HepG2 (cell line): Measurements from ENCODE around the gene DUS1L. TPM values are rescaled to one million over a fixed set of nuclear protein-coding genes. Genes with fewer than 3 reads are reported as not detected.

Experiments used
- CCAR2 ChIP-seq: fragments of 200-400 bp; formaldehyde crosslinking; optimal IDR thresholded peaks from 2 replicates; pipeline ENCODE3; 2018; ENCODE audit warnings: low read depth, mild to moderate bottlenecking, low read length, moderate library complexity
- DNMT3B ChIP-seq: conservative IDR thresholded peaks from 2 replicates; pipeline ENCODE4 v1.6.1; 2016; ENCODE audit warnings: missing biosample characterization, control low read depth
- ELF1 ChIP-seq: sonication (generic); formaldehyde crosslinking; IDR thresholded peaks from 2 replicates; pipeline ENCODE4 v1.4.0; 2020; ENCODE audit warnings: missing genetic modification reagents
- KAT8 ChIP-seq: IDR thresholded peaks from 2 replicates; pipeline ENCODE4 v1.6.1; 2016; ENCODE audit warnings: missing genetic modification reagents, missing compliant biosample characterization
- PCBP2 ChIP-seq: fragments of 200-400 bp; formaldehyde crosslinking; optimal IDR thresholded peaks from 2 replicates; pipeline ENCODE3; 2018; ENCODE audit warnings: low read length, low read depth; ENCODE audit not compliant: poor library complexity, severe bottlenecking
- POGZ ChIP-seq: sonication (generic); formaldehyde crosslinking; IDR thresholded peaks from 2 replicates; pipeline ENCODE4 v1.4.0; 2020; ENCODE audit warnings: mild to moderate bottlenecking, missing genetic modification reagents
- RAD21 ChIP-seq: fragments of 450-650 bp; formaldehyde crosslinking; IDR thresholded peaks from 2 replicates; pipeline ENCODE4 v1.5.0; 2020; ENCODE audit warnings: mild to moderate bottlenecking
- SALL2 ChIP-seq: sonication (generic); formaldehyde crosslinking; IDR thresholded peaks from 2 replicates; pipeline ENCODE4 v1.8.1; 2023; ENCODE audit warnings: mild to moderate bottlenecking, missing genetic modification reagents, inconsistent platforms
- SOX13 ChIP-seq, 3 experiments: fragments of 450-650 bp in 1 of 3; sonication (generic) in 1 of 3; formaldehyde crosslinking in 1 of 3; IDR thresholded peaks in 2 of 3; conservative IDR thresholded peaks in 1 of 3; 2 replicates each; pipeline versions ENCODE4 v1.5.0 to v1.6.1; 2016 to 2020; ENCODE audit warnings: antibody characterized with exemption in 1 of 3, mild to moderate bottlenecking in 1 of 3, missing compliant biosample characterization in 1 of 3, missing genetic modification reagents in 1 of 3, moderate library complexity in 1 of 3
- SRSF9 ChIP-seq: fragments of 200-400 bp; formaldehyde crosslinking; IDR thresholded peaks from 2 replicates; pipeline ENCODE4 v1.6.1; 2018; ENCODE audit warnings: borderline replicate concordance, mild to moderate bottlenecking, low read depth, low read length; ENCODE audit not compliant: insufficient read depth, poor library complexity, severe bottlenecking
- TBX2 ChIP-seq: sonication (generic); formaldehyde crosslinking; IDR thresholded peaks from 2 replicates; pipeline ENCODE4 v1.5.0; 2020; ENCODE audit warnings: missing genetic modification reagents, mild to moderate bottlenecking, borderline replicate concordance
- TP53 ChIP-seq: sonication (generic); formaldehyde crosslinking; conservative IDR thresholded peaks from 2 replicates; pipeline ENCODE4 v1.4.0; 2020; ENCODE audit warnings: missing genetic modification reagents
- XRCC5 ChIP-seq: fragments of 200-400 bp; formaldehyde crosslinking; optimal IDR thresholded peaks from 2 replicates; pipeline ENCODE3; 2017; ENCODE audit warnings: mild to moderate bottlenecking, low read length
- ZFAT ChIP-seq: sonication (generic); formaldehyde crosslinking; conservative IDR thresholded peaks from 2 replicates; pipeline ENCODE4 v1.8.1; 2023; ENCODE audit warnings: missing genetic modification reagents, inconsistent platforms
- ZIK1 ChIP-seq: sonication (generic); formaldehyde crosslinking; IDR thresholded peaks from 2 replicates; pipeline ENCODE4 v1.5.0; 2020; ENCODE audit warnings: mild to moderate bottlenecking, low read depth, missing genetic modification reagents, borderline replicate concordance
- ZNF234 ChIP-seq: sonication (generic); formaldehyde crosslinking; conservative IDR thresholded peaks from 2 replicates; pipeline ENCODE4 v1.5.1; 2020; ENCODE audit warnings: mild to moderate bottlenecking, missing genetic modification reagents
- ZNF383 ChIP-seq: sonication (generic); formaldehyde crosslinking; IDR thresholded peaks from 2 replicates; pipeline ENCODE4 v1.4.0; 2020; ENCODE audit warnings: missing genetic modification reagents, mild to moderate bottlenecking, borderline replicate concordance
- ZNF570 ChIP-seq: sonication (generic); formaldehyde crosslinking; IDR thresholded peaks from 2 replicates; pipeline ENCODE4 v1.4.0; 2020; ENCODE audit warnings: mild to moderate bottlenecking, missing genetic modification reagents, borderline replicate concordance
- ZNF670 ChIP-seq: sonication (generic); formaldehyde crosslinking; IDR thresholded peaks from 2 replicates; pipeline ENCODE4 v1.8.0; 2022; ENCODE audit warnings: mild to moderate bottlenecking, missing genetic modification reagents, borderline replicate concordance
- ZNF710 ChIP-seq: sonication (generic); formaldehyde crosslinking; IDR thresholded peaks from 2 replicates; pipeline ENCODE4 v1.5.0; 2020; ENCODE audit warnings: mild to moderate bottlenecking, missing genetic modification reagents, borderline replicate concordance
- polyA plus RNA-seq, 8 experiments: library from polyadenylated mRNA; depleted of rRNA in 3 of 8; stranded (reverse) in 7 of 8; unstranded in 1 of 8; fragments of >200 nt; fragmentation: Illumina TruSeq in 4 of 8; extraction: Trizol in 4 of 8; gene quantifications; 2 replicates each; pipeline versions ENCODE4 v1.2.1 to v1.2.3, GENCODE V29; 2011 to 2016; ENCODE audit warnings: low read depth in 4 of 8, missing spikeins in 1 of 8, mixed read lengths in 1 of 8; ENCODE audit not compliant: insufficient read depth in 1 of 8
- total RNA-seq, 5 experiments: library from RNA; depleted of rRNA; stranded (reverse); fragments of >200 nt; fragmentation: Illumina TruSeq; extraction: Trizol; gene quantifications; 2 replicates each; pipeline ENCODE4 v1.2.3, GENCODE V29; 2016; ENCODE audit warnings: low read depth in 1 of 5
- TF ChIP-seq, protein P1 (sequence below): IDR thresholded peaks from 2 replicates; pipeline ENCODE4 v1.6.1; 2016; ENCODE audit warnings: missing compliant biosample characterization, missing genetic modification reagents, borderline replicate concordance
- TF ChIP-seq, protein P2 (sequence below): sonication (generic); formaldehyde crosslinking; IDR thresholded peaks from 2 replicates; pipeline ENCODE4; 2020; ENCODE audit warnings: missing genetic modification reagents, mild to moderate bottlenecking, borderline replicate concordance

DUS1L gene
- total and polyA plus RNA-seq, 2 of the 13 experiments (the other 11 are each of a cell fraction or from before 2014, with no cell fraction given) = 81.0 to 109 TPM

GRCh38 chr17:82103553-82104451, 38.2 kb upstream of the DUS1L start (continued):
- TF ChIP-seq ZFAT = no peak
- no peak for TF ChIP-seq SOX13 (IDR thresholded peaks at IDR 0.05)
- peak in 1 of 2 experiments; percentile 88; a peak in 2 of 4 replicates for TF ChIP-seq SOX13 (CRISPR knock-in tag; conservative IDR thresholded peaks at IDR 0.05 in 1 of 2, IDR thresholded peaks at IDR 0.05 in 1 of 2)
- TF ChIP-seq ZIK1 (CRISPR knock-in tag) = peak; percentile 56; the same call in 1 of the 2 replicates
- TF ChIP-seq RAD21 (CRISPR knock-in tag) = no peak
- peak; percentile 87; the same call in 1 of the 2 replicates for TF ChIP-seq SALL2 (CRISPR knock-in tag)
- TF ChIP-seq DNMT3B (CRISPR knock-in tag) = no peak
- TF ChIP-seq ZNF383 (CRISPR knock-in tag) = no peak
- peak; percentile 99 for TF ChIP-seq TBX2 (CRISPR knock-in tag)
- no peak for TF ChIP-seq ZNF234 (CRISPR knock-in tag)
- TF ChIP-seq, protein P1, sequence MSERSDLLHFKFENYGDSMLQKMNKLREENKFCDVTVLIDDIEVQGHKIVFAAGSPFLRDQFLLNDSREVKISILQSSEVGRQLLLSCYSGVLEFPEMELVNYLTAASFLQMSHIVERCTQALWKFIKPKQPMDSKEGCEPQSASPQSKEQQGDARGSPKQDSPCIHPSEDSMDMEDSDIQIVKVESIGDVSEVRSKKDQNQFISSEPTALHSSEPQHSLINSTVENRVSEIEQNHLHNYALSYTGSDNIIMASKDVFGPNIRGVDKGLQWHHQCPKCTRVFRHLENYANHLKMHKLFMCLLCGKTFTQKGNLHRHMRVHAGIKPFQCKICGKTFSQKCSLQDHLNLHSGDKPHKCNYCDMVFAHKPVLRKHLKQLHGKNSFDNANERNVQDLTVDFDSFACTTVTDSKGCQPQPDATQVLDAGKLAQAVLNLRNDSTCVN = peak; percentile 93; the same call in 1 of the 2 replicates
- TF ChIP-seq KAT8 = peak; percentile 66; the same call in 1 of the 2 replicates
- TF ChIP-seq ZNF710 (CRISPR knock-in tag) = no peak; the same call in 1 of the 2 replicates
- TF ChIP-seq POGZ (CRISPR knock-in tag) = no peak; the same call in 1 of the 2 replicates
- TF ChIP-seq, protein P2, sequence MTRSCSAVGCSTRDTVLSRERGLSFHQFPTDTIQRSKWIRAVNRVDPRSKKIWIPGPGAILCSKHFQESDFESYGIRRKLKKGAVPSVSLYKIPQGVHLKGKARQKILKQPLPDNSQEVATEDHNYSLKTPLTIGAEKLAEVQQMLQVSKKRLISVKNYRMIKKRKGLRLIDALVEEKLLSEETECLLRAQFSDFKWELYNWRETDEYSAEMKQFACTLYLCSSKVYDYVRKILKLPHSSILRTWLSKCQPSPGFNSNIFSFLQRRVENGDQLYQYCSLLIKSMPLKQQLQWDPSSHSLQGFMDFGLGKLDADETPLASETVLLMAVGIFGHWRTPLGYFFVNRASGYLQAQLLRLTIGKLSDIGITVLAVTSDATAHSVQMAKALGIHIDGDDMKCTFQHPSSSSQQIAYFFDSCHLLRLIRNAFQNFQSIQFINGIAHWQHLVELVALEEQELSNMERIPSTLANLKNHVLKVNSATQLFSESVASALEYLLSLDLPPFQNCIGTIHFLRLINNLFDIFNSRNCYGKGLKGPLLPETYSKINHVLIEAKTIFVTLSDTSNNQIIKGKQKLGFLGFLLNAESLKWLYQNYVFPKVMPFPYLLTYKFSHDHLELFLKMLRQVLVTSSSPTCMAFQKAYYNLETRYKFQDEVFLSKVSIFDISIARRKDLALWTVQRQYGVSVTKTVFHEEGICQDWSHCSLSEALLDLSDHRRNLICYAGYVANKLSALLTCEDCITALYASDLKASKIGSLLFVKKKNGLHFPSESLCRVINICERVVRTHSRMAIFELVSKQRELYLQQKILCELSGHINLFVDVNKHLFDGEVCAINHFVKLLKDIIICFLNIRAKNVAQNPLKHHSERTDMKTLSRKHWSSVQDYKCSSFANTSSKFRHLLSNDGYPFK (CRISPR knock-in tag) = no peak
- TF ChIP-seq XRCC5 = no peak
- peak; percentile 52; the same call in 1 of the 2 replicates for TF ChIP-seq ELF1 (CRISPR knock-in tag)
- TF ChIP-seq CCAR2 = no peak
- TF ChIP-seq ZNF570 = no peak
- TF ChIP-seq TP53 (CRISPR knock-in tag) = no peak
- TF ChIP-seq ZNF670 (CRISPR knock-in tag) = 0 out of 2 replicates have a peak, but pooled peaks have one; percentile 72
- TF ChIP-seq SRSF9 = no peak
- TF ChIP-seq PCBP2 = peak; percentile 4
